Myometrial cell (primary cell): ENCODE data around the gene KIF23. TPM values are rescaled to one million over a fixed set of nuclear protein-coding genes. Genes with fewer than 3 reads are reported as not detected.

Source experiments
- total RNA-seq: library from RNA; depleted of rRNA; stranded (reverse); fragments of >200 nt; gene quantifications from 2 replicates; pipeline ENCODE4 v1.2.3, GENCODE V29; 2015

Gene KIF23
- 47.5 and 61.7 TPM in 2 replicates for total RNA-seq

GRCh38 chr15:69413822-69414700, at the start of gene KIF23:
Gene KIF23 (plus strand): TSS chr15:69414349. CDS start chr15:69414466, 117 bp downstream.

GRCh38 chr15:69452692-69453521, 38.8 kb downstream of the KIF23 start, which contains the start of gene RPLP1:
Gene RPLP1 (plus strand): TSS chr15:69452818. CDS start chr15:69452949, 131 bp downstream.

Other genes with a start within 250 kb of the KIF23 start
- gene PAQR5, start 115.4 kb upstream of the KIF23 start, total RNA-seq = 2.6 and 3.5 TPM in 2 replicates
- 619 and 767 TPM in 2 replicates for gene RPLP1, start 38.5 kb downstream of the KIF23 start, total RNA-seq